Eye (tissue), 1 donor: ENCODE data around the gene FASTK.

Source experiments
- DNase-seq: peaks from one replicate; pipeline ENCODE4 v3.0.0-alpha.2; 2015

FASTK gene

GRCh38 chr7:151080522-151081169, at the start of gene FASTK:
TSS of gene FASTK (minus strand) at chr7:151080809. CDS start at chr7:151080766, 43 bp downstream.
- DNase-seq, result peak; percentile 95

GRCh38 chr7:151129960-151130591, 49.5 kb upstream of the FASTK start:
- DNase-seq, result no peak

GRCh38 chr7:151129117-151129959, 48.7 kb upstream of the FASTK start:
- DNase-seq, result no peak

GRCh38 chr7:151128716-151129115, 48.1 kb upstream of the FASTK start:
- DNase-seq, result no peak

GRCh38 chr7:151128144-151128543, 47.5 kb upstream of the FASTK start:
- no peak for DNase-seq

- DNase-seq, result no peak
Measured at GRCh38 chr7:151126491-151127137, 46.0 kb upstream of the FASTK start.

- peak; percentile 76 for DNase-seq
Measured at GRCh38 chr7:151125846-151126481, 45.4 kb upstream of the FASTK start.

- DNase-seq, result peak; percentile 82
Measured at GRCh38 chr7:151125470-151125845, 44.8 kb upstream of the FASTK start.

GRCh38 chr7:151124899-151125399, 44.3 kb upstream of the FASTK start:
- DNase-seq, result no peak

GRCh38 chr7:151124481-151124880, 43.9 kb upstream of the FASTK start:
- no peak for DNase-seq

GRCh38 chr7:151123822-151124464, 43.3 kb upstream of the FASTK start:
- DNase-seq, result peak; percentile 95

GRCh38 chr7:151123158-151123821, 42.7 kb upstream of the FASTK start:
- DNase-seq, result no peak

GRCh38 chr7:151122796-151123157, 42.2 kb upstream of the FASTK start:
- no peak for DNase-seq

- DNase-seq, result peak; percentile 52
Measured at GRCh38 chr7:151122276-151122675, 41.7 kb upstream of the FASTK start.

GRCh38 chr7:151121380-151122170, 41.0 kb upstream of the FASTK start:
- DNase-seq, result no peak

GRCh38 chr7:151120896-151121295, 40.3 kb upstream of the FASTK start:
- DNase-seq, result no peak

GRCh38 chr7:151119902-151120301, 39.3 kb upstream of the FASTK start:
- no peak for DNase-seq

GRCh38 chr7:151119055-151119415, 38.4 kb upstream of the FASTK start:
- DNase-seq, result no peak

- no peak for DNase-seq
Measured at GRCh38 chr7:151118108-151119054, 37.8 kb upstream of the FASTK start.

- no peak for DNase-seq
Measured at GRCh38 chr7:151117565-151117964, 37.0 kb upstream of the FASTK start.
